Stomach (tissue), 4 donors: Measurements from ENCODE around the gene STK17B.

Source experiments
- POLR2A ChIP-seq, 4 donors: fragments of 450-650 bp; IDR thresholded peaks; one replicate each; pipeline ENCODE4 v1.6.1; 2016; ENCODE audit warnings: antibody characterized with exemption in 4 of 4, control low read depth in 2 of 4, mild to moderate bottlenecking in 1 of 4, moderate library complexity in 1 of 4
- POLR2AphosphoS5 ChIP-seq, 3 donors: sonication (generic); formaldehyde crosslinking; IDR thresholded peaks; one replicate each; pipeline ENCODE4 v1.6.1; 2016; ENCODE audit warnings: antibody characterized with exemption in 3 of 3
- TF ChIP-seq, protein P1 (sequence below), 7 experiments: fragments of 450-650 bp in 4 of 7; fragments of 200-600 bp in 3 of 7; sonication (generic) in 3 of 7; IDR thresholded peaks; one replicate each; pipeline ENCODE4 v1.5.1; 2016 to 2019; ENCODE audit warnings: antibody characterized with exemption in 7 of 7, control low read depth in 2 of 7, mild to moderate bottlenecking in 1 of 7

DNA sequence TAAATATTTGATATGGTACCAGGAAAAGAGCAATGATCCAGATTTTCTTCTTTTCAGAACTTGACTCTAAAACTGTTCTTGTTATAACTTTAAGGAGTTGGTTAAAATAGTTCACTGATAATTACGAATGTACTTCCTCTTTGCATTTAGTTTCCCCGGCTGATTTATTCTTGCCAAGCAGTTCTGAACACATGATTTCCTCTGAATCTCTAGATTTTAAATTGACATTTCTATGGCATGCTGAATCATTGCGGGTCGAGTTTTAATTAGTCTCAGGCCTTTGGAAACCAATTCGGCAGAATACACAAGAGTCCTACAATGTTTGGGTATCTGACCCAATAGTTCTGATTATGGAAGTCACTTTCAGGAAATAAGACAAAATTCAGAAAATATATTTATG, 65.4 kb downstream of the STK17B start:
- TF ChIP-seq, protein P1, sequence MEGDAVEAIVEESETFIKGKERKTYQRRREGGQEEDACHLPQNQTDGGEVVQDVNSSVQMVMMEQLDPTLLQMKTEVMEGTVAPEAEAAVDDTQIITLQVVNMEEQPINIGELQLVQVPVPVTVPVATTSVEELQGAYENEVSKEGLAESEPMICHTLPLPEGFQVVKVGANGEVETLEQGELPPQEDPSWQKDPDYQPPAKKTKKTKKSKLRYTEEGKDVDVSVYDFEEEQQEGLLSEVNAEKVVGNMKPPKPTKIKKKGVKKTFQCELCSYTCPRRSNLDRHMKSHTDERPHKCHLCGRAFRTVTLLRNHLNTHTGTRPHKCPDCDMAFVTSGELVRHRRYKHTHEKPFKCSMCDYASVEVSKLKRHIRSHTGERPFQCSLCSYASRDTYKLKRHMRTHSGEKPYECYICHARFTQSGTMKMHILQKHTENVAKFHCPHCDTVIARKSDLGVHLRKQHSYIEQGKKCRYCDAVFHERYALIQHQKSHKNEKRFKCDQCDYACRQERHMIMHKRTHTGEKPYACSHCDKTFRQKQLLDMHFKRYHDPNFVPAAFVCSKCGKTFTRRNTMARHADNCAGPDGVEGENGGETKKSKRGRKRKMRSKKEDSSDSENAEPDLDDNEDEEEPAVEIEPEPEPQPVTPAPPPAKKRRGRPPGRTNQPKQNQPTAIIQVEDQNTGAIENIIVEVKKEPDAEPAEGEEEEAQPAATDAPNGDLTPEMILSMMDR (IDR thresholded peaks at IDR 0.05), result no peak
- TF ChIP-seq POLR2A (IDR thresholded peaks at IDR 0.05), result no peak
- TF ChIP-seq POLR2AphosphoS5 (IDR thresholded peaks at IDR 0.05), result no peak
